Neuronal stem cell (in vitro differentiated cells): ENCODE data around the gene MAVS.

Experiments
- DNase-seq: peaks from one replicate; pipeline ENCODE4 v3.0.0-alpha.2; 2013; ENCODE audit warnings: low spot score
- H2AFZ ChIP-seq: one replicate; pipeline ENCODE4 v1.6.1; 2013; ENCODE audit warnings: mild to moderate bottlenecking, low read length, inconsistent platforms
- H2AK5ac ChIP-seq: 2 replicates; pipeline ENCODE4 v1.6.1; 2013; ENCODE audit warnings: low read depth, mild to moderate bottlenecking, inconsistent platforms, low read length, moderate library complexity, mixed read lengths
- H2BK120ac ChIP-seq: 2 replicates; pipeline ENCODE4 v1.6.1; 2013; ENCODE audit warnings: low read depth, mild to moderate bottlenecking, inconsistent platforms, low read length, moderate library complexity, mixed read lengths
- H2BK12ac ChIP-seq: one replicate; pipeline ENCODE4 v1.6.1; 2013; ENCODE audit warnings: low read length, inconsistent platforms
- H2BK15ac ChIP-seq: 2 replicates; pipeline ENCODE4 v1.6.1; 2013; ENCODE audit warnings: mild to moderate bottlenecking, low read length, inconsistent platforms, mixed read lengths
- H2BK5ac ChIP-seq: one replicate; pipeline ENCODE4 v1.6.1; 2013; ENCODE audit warnings: inconsistent platforms, mild to moderate bottlenecking, low read length, moderate library complexity
- H3K14ac ChIP-seq: one replicate; pipeline ENCODE4 v1.6.1; 2013; ENCODE audit warnings: low read length, inconsistent platforms
- H3K18ac ChIP-seq: 2 replicates; pipeline ENCODE4 v1.6.1; 2013; ENCODE audit warnings: low read length, inconsistent platforms
- H3K23ac ChIP-seq: 2 replicates; pipeline ENCODE4 v1.6.1; 2013; ENCODE audit warnings: low read depth, mild to moderate bottlenecking, mixed read lengths, low read length, inconsistent platforms; ENCODE audit not compliant: poor library complexity
- H3K27ac ChIP-seq: replicated peaks from 3 replicates; pipeline ENCODE4 v1.5.1; 2013; ENCODE audit warnings: low read length, inconsistent platforms
- H3K27me3 ChIP-seq, 3 experiments: 2 replicates each; pipeline ENCODE4 v1.6.1; 2013; ENCODE audit warnings: low read length in 3 of 3, mild to moderate bottlenecking in 2 of 3, inconsistent platforms in 1 of 3, low read depth in 1 of 3, mixed read lengths in 1 of 3, moderate library complexity in 1 of 3; ENCODE audit not compliant: control insufficient read depth in 3 of 3, insufficient read depth in 3 of 3
- H3K36me3 ChIP-seq, 2 donors: replicated peaks in 1 of 2; 2 replicates each; pipeline ENCODE4 v1.6.1; 2013; ENCODE audit warnings: low read length in 2 of 2; ENCODE audit not compliant: control insufficient read depth in 2 of 2, insufficient read depth in 2 of 2
- H3K4ac ChIP-seq: 2 replicates; pipeline ENCODE4 v1.6.1; 2013; ENCODE audit warnings: inconsistent platforms, mild to moderate bottlenecking, low read length, moderate library complexity
- H3K4me1 ChIP-seq, 2 donors: 1 replicate in 1 of 2; 2 replicates in 1 of 2; pipeline ENCODE4 v1.6.1; 2013; ENCODE audit warnings: low read length in 2 of 2, low read depth in 1 of 2; ENCODE audit not compliant: control insufficient read depth in 2 of 2, insufficient read depth in 1 of 2
- H3K4me2 ChIP-seq: one replicate; pipeline ENCODE4 v1.6.1; 2013; ENCODE audit warnings: mild to moderate bottlenecking, low read length, inconsistent platforms; ENCODE audit not compliant: insufficient read depth, poor library complexity, severe bottlenecking
- H3K4me3 ChIP-seq, 2 donors: 2 replicates each; pipeline ENCODE4 v1.5.1; 2013; ENCODE audit warnings: low read length in 2 of 2, mild to moderate bottlenecking in 2 of 2, inconsistent platforms in 1 of 2, moderate library complexity in 1 of 2
- H3K79me1 ChIP-seq: one replicate; pipeline ENCODE4 v1.6.1; 2013; ENCODE audit warnings: low read depth, mild to moderate bottlenecking, inconsistent platforms, low read length, moderate library complexity
- H3K9ac ChIP-seq: one replicate; pipeline ENCODE4 v1.6.1; 2013; ENCODE audit warnings: mild to moderate bottlenecking, low read depth, low read length, inconsistent platforms; ENCODE audit not compliant: poor library complexity
- H3K9me3 ChIP-seq, 2 donors: replicated peaks in 1 of 2; 2 replicates each; pipeline versions ENCODE3 to v1.6.1; 2013; ENCODE audit warnings: low read length in 2 of 2, mild to moderate bottlenecking in 2 of 2, inconsistent platforms in 1 of 2, low read depth in 1 of 2, mixed read lengths in 1 of 2, moderate library complexity in 1 of 2; ENCODE audit not compliant: control insufficient read depth in 2 of 2, insufficient read depth in 1 of 2
- H4K8ac ChIP-seq: one replicate; pipeline ENCODE4 v1.6.1; 2013; ENCODE audit warnings: low read depth, mild to moderate bottlenecking, inconsistent platforms, low read length, moderate library complexity
- H4K91ac ChIP-seq: one replicate; pipeline ENCODE4 v1.6.1; 2013; ENCODE audit warnings: low read length, low read depth, mild to moderate bottlenecking, inconsistent platforms; ENCODE audit not compliant: poor library complexity
- WGBS, 2 donors: extraction: QIAGEN DNeasy Blood & Tissue Kit; methylation state at CpG; one replicate each; pipeline ENCODE4 v1.1.7; 2013; ENCODE audit warnings: missing lambda C conversion rate in 2 of 2, mixed read lengths in 1 of 2; ENCODE audit not compliant: insufficient read length in 2 of 2, insufficient replicate concordance in 1 of 2; ENCODE audit errors: extremely low coverage in 2 of 2; 5-methylcytosine and 5-hydroxymethylcytosine counted together

MAVS gene

GRCh38 chr20:3914446-3914845, 67.8 kb downstream of the MAVS start:
- no peak overlapping the region for H3K9ac ChIP-seq
- H4K91ac ChIP-seq, result no peak overlapping the region
- no peak overlapping the region for H2BK5ac ChIP-seq
- peaks cover 2% of the 10 kb centered on the region for H3K79me1 ChIP-seq
- no CpG with 5 or more reads among the region's 2 CpGs for WGBS, 2 donors
- DNase-seq, result no peak
- no peak overlapping the region for H2BK15ac ChIP-seq
- no peak overlapping the region for H3K27ac ChIP-seq
- no peak overlapping the region for H4K8ac ChIP-seq
- no peak overlapping the region for H3K4me2 ChIP-seq
- H3K9me3 ChIP-seq, result peaks cover 0 to 6% of the 10 kb centered on the region in 2 donors
- H3K4ac ChIP-seq, result no peak overlapping the region
- no peak overlapping the region for H3K18ac ChIP-seq
- no peak overlapping the region for H3K23ac ChIP-seq
- H2AFZ ChIP-seq, result no peak overlapping the region
- H3K4me3 ChIP-seq, result no peak overlapping the region
- no peaks in the 10 kb centered on the region for H3K4me1 ChIP-seq
- H2BK120ac ChIP-seq, result no peak overlapping the region
- H3K36me3 ChIP-seq, result peaks cover 34 to 98% of the 10 kb centered on the region in 2 donors
- H2AK5ac ChIP-seq, result no peak overlapping the region
- H2BK12ac ChIP-seq, result no peak overlapping the region
- no peak overlapping the region for H3K14ac ChIP-seq
- no peaks in the 10 kb centered on the region for H3K27me3 ChIP-seq

- H3K4me2 ChIP-seq, result no peak overlapping the region
- peaks cover 0 to 6% of the 10 kb centered on the region in 2 donors for H3K9me3 ChIP-seq
- no peak overlapping the region for H3K23ac ChIP-seq
- no peak overlapping the region for H3K27ac ChIP-seq
- no peaks in the 10 kb centered on the region for H3K4me1 ChIP-seq
- H3K4ac ChIP-seq, result no peak overlapping the region
- peaks cover 2% of the 10 kb centered on the region for H3K79me1 ChIP-seq
- H4K91ac ChIP-seq, result no peak overlapping the region
- no peak overlapping the region for H2BK12ac ChIP-seq
- no peak overlapping the region for H3K4me3 ChIP-seq
- no peak overlapping the region for H2BK120ac ChIP-seq
- no peak overlapping the region for H4K8ac ChIP-seq
- H3K36me3 ChIP-seq, result peaks cover 30 to 98% of the 10 kb centered on the region in 2 donors
- no peak overlapping the region for H2BK5ac ChIP-seq
- no peak overlapping the region for H3K14ac ChIP-seq
- H2AK5ac ChIP-seq, result no peak overlapping the region
- H3K9ac ChIP-seq, result no peak overlapping the region
- WGBS, 2 donors, result no CpG with 5 or more reads among the region's 2 CpGs
- H2AFZ ChIP-seq, result no peak overlapping the region
- no peak for DNase-seq
- no peaks in the 10 kb centered on the region for H3K27me3 ChIP-seq
- no peak overlapping the region for H2BK15ac ChIP-seq
- no peak overlapping the region for H3K18ac ChIP-seq
Observed at GRCh38 chr20:3915691-3916090, 69.1 kb downstream of the MAVS start.

- Histone ChIP-seq H3K14ac (no peak overlapping the region), H3K79me1 (peaks cover under 1% of the 10 kb centered on the region), H4K91ac (no peak overlapping the region), H3K27ac (no peak overlapping the region), H3K4me2 (no peak overlapping the region), H3K4me3 (no peak overlapping the region), H3K36me3 (peaks cover 29 to 98% of the 10 kb centered on the region in 2 donors), H2BK15ac (no peak overlapping the region), H3K9ac (no peak overlapping the region), H3K18ac (no peak overlapping the region), H3K4ac (no peak overlapping the region), H2BK120ac (no peak overlapping the region), H3K4me1 (no peaks in the 10 kb centered on the region), H2AFZ (no peak overlapping the region), H4K8ac (no peak overlapping the region), H3K27me3 (no peaks in the 10 kb centered on the region), H2BK5ac (no peak overlapping the region), H3K23ac (no peak overlapping the region), H2AK5ac (no peak overlapping the region), H2BK12ac (no peak overlapping the region), H3K9me3 (peaks cover 0 to 6% of the 10 kb centered on the region in 2 donors)
- DNase-seq, result no peak
- WGBS, 2 donors, result no CpG with 5 or more reads among the region's 2 CpGs
Observed at GRCh38 chr20:3916364-3916763, 69.7 kb downstream of the MAVS start.

GRCh38 chr20:3919352-3919751, 72.7 kb downstream of the MAVS start:
- no peaks in the 10 kb centered on the region for H3K79me1 ChIP-seq
- no peak overlapping the region for H2AK5ac ChIP-seq
- H3K36me3 ChIP-seq, result peaks cover 34 to 99% of the 10 kb centered on the region in 2 donors
- H3K9me3 ChIP-seq, result peaks cover 0 to 2% of the 10 kb centered on the region in 2 donors
- no peak overlapping the region for H3K23ac ChIP-seq
- H3K27me3 ChIP-seq, result no peaks in the 10 kb centered on the region
- WGBS, 2 donors, result no CpG with 5 or more reads among the region's 1 CpG
- no peaks in the 10 kb centered on the region for H3K4me1 ChIP-seq
- no peak for DNase-seq
- H2BK12ac ChIP-seq, result no peak overlapping the region
- H2BK15ac ChIP-seq, result no peak overlapping the region
- no peak overlapping the region for H4K91ac ChIP-seq
- no peak overlapping the region for H4K8ac ChIP-seq
- H3K18ac ChIP-seq, result no peak overlapping the region
- H3K4me3 ChIP-seq, result no peak overlapping the region
- no peak overlapping the region for H2AFZ ChIP-seq
- no peak overlapping the region for H3K14ac ChIP-seq
- H3K4me2 ChIP-seq, result no peak overlapping the region
- no peak overlapping the region for H2BK5ac ChIP-seq
- H3K4ac ChIP-seq, result no peak overlapping the region
- no peak overlapping the region for H2BK120ac ChIP-seq
- no peak overlapping the region for H3K9ac ChIP-seq
- no peak overlapping the region for H3K27ac ChIP-seq
